GM12872 (cell line): Measurements from ENCODE around the gene LGALS7B.

Experiments used
- CTCF ChIP-seq: IDR thresholded peaks from 3 replicates; pipeline ENCODE4 v1.5.1; 2011; ENCODE audit warnings: low read depth, mild to moderate bottlenecking, low read length, moderate library complexity; ENCODE audit not compliant: insufficient read depth

Gene LGALS7B

GRCh38 chr19:38743394-38744297, 45.4 kb upstream of the LGALS7B start:
- TF ChIP-seq CTCF: no peak

GRCh38 chr19:38744298-38744681, 44.7 kb upstream of the LGALS7B start, which contains the start of gene CAPN12:
TSS of gene CAPN12 (minus strand) at chr19:38744474. CDS start at chr19:38744165, 309 bp downstream.
- no peak for TF ChIP-seq CTCF

GRCh38 chr19:38744874-38745273, 44.1 kb upstream of the LGALS7B start:
- no peak for TF ChIP-seq CTCF

GRCh38 chr19:38745316-38745715, 43.7 kb upstream of the LGALS7B start:
- TF ChIP-seq CTCF: no peak

- no peak for TF ChIP-seq CTCF
Measured at GRCh38 chr19:38759590-38760003, 29.4 kb upstream of the LGALS7B start.

- TF ChIP-seq CTCF: no peak
Measured at GRCh38 chr19:38763795-38764220, 25.2 kb upstream of the LGALS7B start.

GRCh38 chr19:38765214-38765613, 23.8 kb upstream of the LGALS7B start:
- no peak for TF ChIP-seq CTCF
